GM21381 (cell line): Measurements from ENCODE around the gene MASP2.
"Not testable (repeated sequence)": the region's sequence is repeated elsewhere in the genome, so short reads cannot be mapped to it uniquely, and the experiment has no call there.

ENCODE experiments used
- ATAC-seq: cut with Tn5 transposase; IDR thresholded peaks from one replicate; pipeline ENCODE4 v1.9.1; 2021; ENCODE audit warnings: mild to moderate bottlenecking, moderate library complexity; ENCODE audit not compliant: unreplicated experiment

Gene MASP2

DNA sequence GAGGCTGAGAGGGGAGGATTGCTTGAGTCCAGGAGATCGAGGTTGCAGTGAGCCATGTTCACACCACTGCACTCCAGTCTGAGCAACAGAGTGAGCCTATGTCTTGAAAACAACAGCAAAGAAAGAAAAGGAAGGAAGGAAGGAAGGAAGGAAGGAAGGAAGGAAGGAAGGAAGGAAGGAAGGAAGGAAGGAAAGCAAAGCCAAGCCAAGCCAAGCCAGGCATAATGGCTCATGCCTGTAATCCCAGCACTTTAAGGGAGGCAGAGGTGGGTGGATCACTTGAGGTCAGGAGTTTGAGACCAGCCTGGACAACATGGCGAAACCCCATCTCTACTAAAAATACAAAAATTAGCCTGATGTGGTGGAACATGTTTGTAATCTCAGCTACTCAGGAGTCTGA is 55.0 kb downstream of the MASP2 start:
- ATAC-seq: not testable (repeated sequence)

DNA sequence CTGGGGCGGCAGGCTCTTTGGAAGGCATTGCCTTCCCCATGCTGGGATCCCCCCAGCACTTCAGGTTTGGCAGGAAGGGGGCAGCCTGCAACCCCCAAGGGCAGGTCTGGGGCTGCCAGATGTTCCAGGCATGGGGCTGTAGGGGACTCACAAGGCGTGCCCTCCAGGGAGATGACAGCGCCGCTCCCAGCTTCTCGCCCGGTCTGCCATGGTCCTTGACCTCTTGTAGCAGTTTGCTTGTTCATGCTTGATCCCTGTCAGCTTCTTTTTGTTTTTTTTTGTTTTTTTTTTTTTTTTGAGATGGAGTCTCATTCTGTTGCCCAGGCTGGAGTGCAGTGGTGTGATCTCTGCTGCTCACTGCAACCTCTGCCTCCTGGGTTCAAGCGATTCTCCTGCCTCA is 56.2 kb downstream of the MASP2 start:
- no peak for ATAC-seq

DNA sequence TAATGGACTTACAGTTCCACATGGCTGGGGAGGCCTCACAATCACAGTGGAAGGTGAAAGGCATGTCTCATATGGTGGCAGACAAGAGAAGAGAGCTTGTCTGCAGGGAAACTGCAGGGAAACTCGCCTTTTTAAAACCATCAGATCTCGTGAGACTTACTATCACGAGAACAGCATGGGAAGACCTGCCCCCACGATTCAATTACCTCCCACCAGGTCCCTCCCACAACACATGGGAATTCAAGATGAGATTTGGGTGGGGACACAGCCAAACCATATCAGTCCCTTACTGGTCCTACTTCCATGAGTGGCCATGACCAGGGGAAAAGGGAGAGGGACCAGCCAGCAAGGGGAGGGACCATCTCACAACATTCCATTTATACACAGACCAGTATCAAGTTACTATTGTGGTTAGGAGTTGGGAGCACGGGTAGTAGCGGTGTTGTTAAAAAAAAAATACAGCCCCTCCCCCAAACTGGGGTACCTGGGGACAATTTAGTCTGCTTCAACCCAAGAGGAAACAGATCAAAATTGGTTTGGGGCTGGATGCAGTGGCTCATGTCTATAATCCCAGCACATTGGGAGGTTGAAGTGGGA is 57.0 kb downstream of the MASP2 start:
- ATAC-seq: not testable (repeated sequence)

- no peak for ATAC-seq
These were observed 57.9 kb downstream of the MASP2 start for GRCh38 chr1:10989095-10989494.

DNA sequence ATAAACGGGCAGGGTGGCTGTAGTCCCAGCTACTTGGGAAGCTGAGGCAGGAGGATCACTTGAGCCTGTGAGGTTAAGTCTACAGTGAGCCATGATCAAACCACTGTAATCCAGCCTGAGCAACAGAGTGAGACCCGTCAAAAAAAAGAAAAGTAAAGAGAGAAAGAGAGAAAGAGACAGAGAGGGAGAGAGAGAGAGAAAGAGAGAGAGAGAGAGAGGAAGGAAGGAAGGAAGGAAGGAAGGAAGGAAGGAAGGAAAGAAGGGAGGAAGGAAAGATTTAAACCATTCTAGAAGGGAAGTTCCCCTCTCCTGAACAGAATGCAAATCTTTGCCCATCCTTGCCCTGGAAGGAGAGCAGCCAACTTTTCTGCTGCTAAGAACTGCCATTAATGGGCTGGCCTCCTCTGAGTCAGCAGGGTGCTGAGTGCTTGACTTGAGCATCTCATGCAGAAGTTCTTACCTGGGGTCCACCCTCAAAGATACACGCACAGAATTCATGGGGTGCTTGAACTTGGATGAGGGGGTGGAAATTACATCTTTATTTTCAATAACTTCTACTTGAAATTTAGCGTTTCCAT is 59.1 kb downstream of the MASP2 start:
- no peak for ATAC-seq

DNA sequence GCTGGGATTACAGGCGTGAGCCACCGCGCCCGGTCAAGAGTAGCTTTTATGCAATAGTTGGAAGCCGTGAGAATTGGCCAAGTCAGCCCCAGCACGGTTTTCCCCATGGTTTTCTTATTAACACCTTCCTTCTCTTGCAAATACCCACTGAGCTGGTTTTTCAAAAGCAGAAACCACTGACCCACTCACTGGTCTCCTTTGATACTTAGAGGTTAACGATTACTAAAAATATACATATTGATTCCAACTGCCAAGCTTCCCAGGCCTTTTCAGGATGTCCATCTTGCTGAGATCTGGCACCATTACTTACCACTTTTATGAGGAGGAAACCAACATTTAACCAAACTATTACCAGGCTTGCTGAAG is 60.5 kb downstream of the MASP2 start:
- ATAC-seq: no peak

DNA sequence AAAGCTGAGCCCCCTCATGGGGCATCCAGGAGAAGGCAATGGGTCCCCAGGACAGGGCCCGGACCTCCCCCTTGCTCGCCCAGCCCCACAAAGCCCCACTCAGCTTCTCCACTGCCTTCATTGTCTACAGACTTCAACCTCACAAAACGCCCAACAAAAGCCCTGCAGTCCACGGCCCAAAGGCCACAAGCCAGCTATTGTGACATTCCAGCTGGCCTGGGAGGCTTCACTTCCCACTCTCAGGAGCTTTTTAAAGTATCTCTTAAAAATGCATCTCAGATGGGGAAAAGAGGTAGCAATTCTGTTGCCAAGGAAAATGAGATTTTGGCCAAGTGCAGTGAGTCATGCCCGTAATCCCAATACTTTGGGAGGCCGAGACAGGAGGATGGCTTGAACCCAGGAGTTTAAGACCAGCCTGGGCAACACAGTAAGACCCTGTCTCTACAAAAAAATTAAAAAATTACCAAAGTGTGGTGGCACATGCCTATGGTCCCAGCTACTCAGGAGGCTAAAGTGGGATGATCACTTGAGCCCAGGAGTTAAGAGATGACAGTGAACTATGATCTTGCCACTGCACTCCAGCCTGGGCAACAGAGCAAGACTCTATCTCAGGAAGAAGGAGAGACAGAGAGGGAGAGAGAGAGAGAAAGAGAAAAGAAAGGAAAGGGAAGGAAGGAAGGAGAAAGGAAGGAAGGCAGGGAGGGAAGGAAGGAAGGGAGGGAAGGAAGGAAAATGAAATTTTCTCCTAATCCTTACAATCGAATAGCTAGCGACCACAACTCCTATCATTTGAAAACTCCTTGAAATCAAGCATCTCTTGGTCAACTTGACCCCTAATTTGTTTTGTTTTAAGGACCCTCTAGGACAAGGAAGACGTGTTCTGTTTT is 66.0 kb downstream of the MASP2 start:
- ATAC-seq: no peak

- no peak for ATAC-seq
These were observed 66.9 kb downstream of the MASP2 start for GRCh38 chr1:10980094-10980577.

GRCh38 chr1:10979483-10979920 is 67.5 kb downstream of the MASP2 start:
- ATAC-seq: no peak

- ATAC-seq: no peak
These were observed 68.3 kb downstream of the MASP2 start for GRCh38 chr1:10978719-10979118.
